ENCODE measurements around the gene RPP21.

DNA sequence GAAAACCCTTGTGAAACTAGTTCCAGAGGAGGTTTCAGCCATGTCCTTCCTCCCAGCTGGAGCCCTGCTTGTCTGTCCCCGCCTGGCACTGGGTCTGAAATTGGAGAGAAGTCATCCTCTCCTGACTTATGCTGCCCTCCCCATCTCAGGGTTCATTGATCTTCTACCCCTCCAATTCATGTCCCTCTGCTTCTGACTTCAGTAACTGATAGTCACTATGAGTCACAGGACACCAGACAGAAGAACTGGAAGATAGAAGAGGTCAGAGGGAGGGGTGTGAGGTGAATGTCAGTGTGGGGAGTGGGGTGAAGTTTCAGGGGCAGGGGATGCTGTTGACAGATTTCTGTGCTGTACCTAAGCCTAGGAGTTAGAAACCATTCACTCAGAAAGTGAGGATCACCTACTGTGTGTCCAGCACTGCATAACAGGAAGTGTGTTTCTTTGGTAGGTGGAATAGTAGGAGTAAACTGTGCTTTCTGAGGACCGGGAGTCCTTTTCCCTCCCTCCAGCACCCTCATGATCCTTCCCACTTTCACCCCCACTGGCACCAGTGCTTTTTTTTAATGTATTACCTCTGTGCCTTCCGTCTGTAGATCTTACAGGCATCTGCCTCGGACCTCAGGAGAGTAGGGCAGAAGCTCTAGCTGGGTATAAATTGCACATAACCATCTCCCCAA is 627 bp upstream of the RPP21 start:
- TF ChIP-seq, protein P1, sequence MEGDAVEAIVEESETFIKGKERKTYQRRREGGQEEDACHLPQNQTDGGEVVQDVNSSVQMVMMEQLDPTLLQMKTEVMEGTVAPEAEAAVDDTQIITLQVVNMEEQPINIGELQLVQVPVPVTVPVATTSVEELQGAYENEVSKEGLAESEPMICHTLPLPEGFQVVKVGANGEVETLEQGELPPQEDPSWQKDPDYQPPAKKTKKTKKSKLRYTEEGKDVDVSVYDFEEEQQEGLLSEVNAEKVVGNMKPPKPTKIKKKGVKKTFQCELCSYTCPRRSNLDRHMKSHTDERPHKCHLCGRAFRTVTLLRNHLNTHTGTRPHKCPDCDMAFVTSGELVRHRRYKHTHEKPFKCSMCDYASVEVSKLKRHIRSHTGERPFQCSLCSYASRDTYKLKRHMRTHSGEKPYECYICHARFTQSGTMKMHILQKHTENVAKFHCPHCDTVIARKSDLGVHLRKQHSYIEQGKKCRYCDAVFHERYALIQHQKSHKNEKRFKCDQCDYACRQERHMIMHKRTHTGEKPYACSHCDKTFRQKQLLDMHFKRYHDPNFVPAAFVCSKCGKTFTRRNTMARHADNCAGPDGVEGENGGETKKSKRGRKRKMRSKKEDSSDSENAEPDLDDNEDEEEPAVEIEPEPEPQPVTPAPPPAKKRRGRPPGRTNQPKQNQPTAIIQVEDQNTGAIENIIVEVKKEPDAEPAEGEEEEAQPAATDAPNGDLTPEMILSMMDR (conservative IDR thresholded peaks at IDR 0.05), result no peak
- no peak for TF ChIP-seq ZFX (IDR thresholded peaks at IDR 0.05)
